Measurements from ENCODE around the gene GRIP1.

The GRIP1 gene

DNA sequence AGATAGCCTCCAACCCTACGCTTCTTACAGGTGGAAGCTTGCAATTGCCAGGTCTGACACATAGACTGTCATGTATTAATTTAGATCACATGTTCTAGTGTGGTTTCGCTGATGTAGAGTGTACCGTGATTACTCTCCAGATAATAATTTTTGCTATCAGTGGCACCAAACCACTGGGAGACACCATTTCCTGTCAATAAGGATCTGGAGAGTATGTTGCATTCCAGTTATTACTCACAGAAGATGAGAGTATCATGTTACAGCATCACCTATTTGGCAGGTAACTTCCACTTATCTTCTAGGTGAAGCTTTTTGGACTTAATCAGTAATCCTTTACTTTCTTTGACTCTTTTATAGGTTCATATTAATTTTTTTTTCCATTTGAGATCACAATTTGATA lies 229.3 kb downstream of the GRIP1 start:
- TF ChIP-seq, protein P1, sequence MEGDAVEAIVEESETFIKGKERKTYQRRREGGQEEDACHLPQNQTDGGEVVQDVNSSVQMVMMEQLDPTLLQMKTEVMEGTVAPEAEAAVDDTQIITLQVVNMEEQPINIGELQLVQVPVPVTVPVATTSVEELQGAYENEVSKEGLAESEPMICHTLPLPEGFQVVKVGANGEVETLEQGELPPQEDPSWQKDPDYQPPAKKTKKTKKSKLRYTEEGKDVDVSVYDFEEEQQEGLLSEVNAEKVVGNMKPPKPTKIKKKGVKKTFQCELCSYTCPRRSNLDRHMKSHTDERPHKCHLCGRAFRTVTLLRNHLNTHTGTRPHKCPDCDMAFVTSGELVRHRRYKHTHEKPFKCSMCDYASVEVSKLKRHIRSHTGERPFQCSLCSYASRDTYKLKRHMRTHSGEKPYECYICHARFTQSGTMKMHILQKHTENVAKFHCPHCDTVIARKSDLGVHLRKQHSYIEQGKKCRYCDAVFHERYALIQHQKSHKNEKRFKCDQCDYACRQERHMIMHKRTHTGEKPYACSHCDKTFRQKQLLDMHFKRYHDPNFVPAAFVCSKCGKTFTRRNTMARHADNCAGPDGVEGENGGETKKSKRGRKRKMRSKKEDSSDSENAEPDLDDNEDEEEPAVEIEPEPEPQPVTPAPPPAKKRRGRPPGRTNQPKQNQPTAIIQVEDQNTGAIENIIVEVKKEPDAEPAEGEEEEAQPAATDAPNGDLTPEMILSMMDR (IDR thresholded peaks at IDR 0.05; ENCODE audit: control extremely low read depth, extremely low read depth, low read depth, missing control alignments) = no peak
- CTCF ChIA-PET = interaction anchor here (1.4 to 2.0 kb wide), 2 partner anchors 84 to 262 kb away, joined by 3 to 6 read pairs; no protein-coding TSS in a partner anchor
- POLR2A ChIA-PET = no interaction called here
- no peak for DNase-seq (ENCODE audit: extremely low spot score)

DNA sequence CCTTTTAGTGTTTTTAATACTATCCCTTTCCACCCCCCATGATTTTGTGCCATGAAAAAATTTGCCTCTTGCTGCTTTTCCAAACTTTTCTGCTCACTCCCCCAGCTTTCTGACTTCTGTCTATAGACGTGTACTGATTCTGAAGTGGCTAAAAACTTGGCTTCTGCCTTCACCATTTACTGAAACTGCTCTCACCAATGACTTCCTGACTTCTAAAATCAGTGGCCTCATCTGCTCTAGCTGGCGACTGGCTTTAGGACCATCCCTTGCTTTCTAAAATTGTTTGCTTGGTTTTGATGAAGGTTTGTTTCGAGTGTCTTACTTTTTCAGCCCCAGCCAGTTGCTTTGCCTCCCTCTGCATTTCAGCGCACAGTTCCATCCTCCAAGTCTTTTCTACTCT lies 231.2 kb downstream of the GRIP1 start:
- DNase-seq (ENCODE audit: extremely low spot score) = no peak
- ChIA-PET CTCF (no interaction called here), POLR2A (no interaction called here)
- TF ChIP-seq, protein P1 (IDR thresholded peaks at IDR 0.05; ENCODE audit: control extremely low read depth, extremely low read depth, low read depth, missing control alignments) = no peak

DNA sequence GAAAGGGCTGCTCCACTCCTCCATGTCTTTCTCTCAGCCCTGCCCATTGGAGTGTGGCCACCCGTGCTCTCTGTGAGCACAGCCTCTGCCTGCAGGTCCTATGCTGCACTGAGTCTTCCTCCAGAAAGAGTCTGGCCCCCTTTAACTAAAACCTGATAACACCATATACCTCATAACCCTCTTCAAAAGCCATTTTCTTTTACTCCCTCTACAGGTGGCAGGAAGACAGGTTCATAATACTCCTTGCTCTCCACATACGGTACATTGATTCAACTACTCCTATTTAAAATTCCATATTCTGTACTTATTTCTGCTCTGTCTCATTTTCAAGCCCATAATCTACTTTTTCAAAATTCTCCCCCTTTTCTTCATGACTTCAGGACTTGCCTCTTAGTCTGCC lies 232.6 kb downstream of the GRIP1 start:
- TF ChIP-seq, protein P1 (IDR thresholded peaks at IDR 0.05; ENCODE audit: control extremely low read depth, extremely low read depth, low read depth, missing control alignments) = no peak
- ChIA-PET POLR2A (no interaction called here), CTCF (no interaction called here)
- DNase-seq (ENCODE audit: extremely low spot score) = peak; percentile 17

DNA sequence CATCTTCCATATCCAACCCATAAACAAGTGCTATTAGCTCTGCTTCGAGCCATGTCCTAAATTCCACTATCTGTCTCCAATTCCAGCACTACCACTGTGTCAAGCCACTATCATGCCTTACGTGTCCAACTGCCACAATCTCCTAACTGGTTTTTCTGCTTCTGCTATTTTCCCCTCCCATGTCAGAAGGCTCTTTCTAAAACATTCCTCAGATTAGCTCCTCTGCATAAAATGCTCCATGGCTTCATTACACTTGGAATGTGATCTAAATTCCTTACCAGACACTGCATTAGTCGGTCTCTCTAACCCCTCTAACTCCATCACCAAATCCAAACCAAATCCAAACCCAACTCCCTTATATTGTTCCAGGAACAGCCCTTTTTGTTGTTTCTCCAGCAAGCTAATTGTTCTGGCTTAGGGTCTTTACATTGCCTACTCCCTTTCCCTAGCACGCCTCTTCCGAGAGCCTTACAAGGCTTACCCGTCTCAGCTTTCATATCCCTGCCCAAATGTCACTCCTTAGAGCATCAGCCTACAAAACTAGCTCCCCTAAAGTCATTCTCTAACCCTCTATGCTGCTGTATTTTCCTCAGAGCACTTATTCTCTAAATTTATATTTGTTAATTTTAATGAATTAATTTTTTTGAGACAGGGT lies 236.8 kb downstream of the GRIP1 start:
- DNase-seq (ENCODE audit: extremely low spot score) = no peak
- TF ChIP-seq, protein P1 (IDR thresholded peaks at IDR 0.05; ENCODE audit: control extremely low read depth, extremely low read depth, low read depth, missing control alignments) = no peak
- CTCF ChIA-PET = interaction anchor here (0.9 to 2.5 kb wide), 4 partner anchors 10 to 24 kb away, joined by 3 to 12 read pairs (median 3); no protein-coding TSS in a partner anchor
- POLR2A ChIA-PET = no interaction called here

DNA sequence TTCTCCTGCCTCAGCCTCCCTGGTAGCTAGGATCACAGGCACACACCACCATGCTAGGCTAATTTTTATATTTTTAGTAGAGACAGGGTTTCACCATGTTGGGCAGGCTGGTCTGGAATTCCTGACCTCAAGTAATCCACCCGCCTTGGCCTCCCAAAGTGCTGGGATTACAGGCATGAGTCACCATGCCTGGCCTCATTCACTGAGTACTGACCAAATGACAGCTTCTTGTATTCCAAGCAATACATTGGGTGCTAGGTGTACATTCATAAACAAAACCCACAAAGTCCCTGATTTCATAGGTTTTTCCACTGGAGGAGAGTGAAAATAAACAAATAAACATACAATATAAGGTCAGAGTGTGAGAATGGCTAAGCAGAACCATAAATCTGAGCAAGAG lies 240.3 kb downstream of the GRIP1 start:
- DNase-seq (ENCODE audit: extremely low spot score) = no peak
- ChIA-PET CTCF (no interaction called here), POLR2A (no interaction called here)
- TF ChIP-seq, protein P1 (IDR thresholded peaks at IDR 0.05; ENCODE audit: control extremely low read depth, extremely low read depth, low read depth, missing control alignments) = no peak

DNA sequence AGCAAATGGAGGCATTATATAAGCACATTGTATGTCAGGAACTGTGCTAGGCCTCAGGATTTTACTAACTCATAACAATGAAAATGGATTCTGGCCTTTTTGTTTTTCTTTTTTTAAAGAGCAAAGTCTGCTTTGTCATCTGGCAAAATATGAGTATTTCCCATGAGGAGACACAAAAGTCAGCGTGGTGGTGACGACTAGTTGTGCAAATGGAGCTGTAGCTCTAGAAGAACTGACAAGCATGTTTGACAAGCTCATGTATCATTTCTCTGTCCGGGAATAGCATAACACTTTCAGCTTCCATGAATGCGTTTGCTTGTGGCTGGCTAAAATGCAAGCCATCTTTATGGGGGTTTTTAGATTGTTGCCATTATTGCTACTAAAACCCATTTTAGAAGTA lies 248.8 kb downstream of the GRIP1 start:
- ChIA-PET POLR2A (no interaction called here), CTCF (interaction anchor here (2.1 kb wide), 1 partner anchor 21 kb away, joined by 5 read pairs; no protein-coding TSS in a partner anchor)
- TF ChIP-seq, protein P1 (IDR thresholded peaks at IDR 0.05; ENCODE audit: control extremely low read depth, extremely low read depth, low read depth, missing control alignments) = no peak
- DNase-seq (ENCODE audit: extremely low spot score) = no peak
